Hair follicle dermal papilla cell (primary cell): ENCODE measurements around the gene CCNI2. TPM values are rescaled to one million over a fixed set of nuclear protein-coding genes. Genes with fewer than 3 reads are reported as not detected.

Experiments
- total RNA-seq: library from RNA; depleted of rRNA; stranded (reverse); fragments of >200 nt; gene quantifications from 2 replicates; pipeline ENCODE4 v1.2.3, GENCODE V29; 2012

Gene CCNI2
- total RNA-seq: not detected in 2 replicates

DNA sequence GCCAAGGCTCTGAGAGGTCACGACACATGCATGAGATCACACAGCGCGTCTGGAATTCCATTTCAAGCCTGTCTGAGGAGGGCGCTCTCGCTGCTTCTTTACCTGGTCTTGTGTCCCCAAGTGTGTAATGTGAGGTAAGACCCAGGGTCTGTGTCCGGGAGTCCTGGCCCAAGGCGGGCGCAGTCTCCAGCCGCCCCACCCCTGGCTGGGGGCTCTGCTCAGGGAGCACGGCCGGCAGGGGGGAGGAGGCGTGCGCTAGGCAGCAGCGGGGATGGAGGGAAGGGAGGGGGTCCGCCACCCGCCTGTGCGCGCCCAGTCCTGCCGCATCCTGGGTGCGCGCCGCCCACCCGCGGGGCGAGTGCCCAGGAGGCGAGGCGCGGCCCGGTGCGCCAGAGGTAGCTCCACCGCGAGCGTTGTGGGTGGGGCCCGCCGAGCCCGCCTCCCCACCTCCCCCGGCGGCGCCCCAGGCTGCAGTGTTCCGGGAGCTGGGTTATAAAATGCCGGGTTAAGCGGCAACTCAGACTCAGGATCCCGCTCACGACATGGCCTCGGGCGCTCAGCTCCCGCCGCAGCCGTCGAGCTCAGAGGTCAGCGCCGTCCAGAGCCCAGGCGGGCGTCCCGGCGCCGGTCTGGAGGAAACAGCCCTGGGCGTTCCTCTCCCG, at the start of gene CCNI2:
CCNI2 (plus strand) TSS at position 473 of the 662 bp plus-strand sequence; CDS start at position 543, 70 bp downstream.

DNA sequence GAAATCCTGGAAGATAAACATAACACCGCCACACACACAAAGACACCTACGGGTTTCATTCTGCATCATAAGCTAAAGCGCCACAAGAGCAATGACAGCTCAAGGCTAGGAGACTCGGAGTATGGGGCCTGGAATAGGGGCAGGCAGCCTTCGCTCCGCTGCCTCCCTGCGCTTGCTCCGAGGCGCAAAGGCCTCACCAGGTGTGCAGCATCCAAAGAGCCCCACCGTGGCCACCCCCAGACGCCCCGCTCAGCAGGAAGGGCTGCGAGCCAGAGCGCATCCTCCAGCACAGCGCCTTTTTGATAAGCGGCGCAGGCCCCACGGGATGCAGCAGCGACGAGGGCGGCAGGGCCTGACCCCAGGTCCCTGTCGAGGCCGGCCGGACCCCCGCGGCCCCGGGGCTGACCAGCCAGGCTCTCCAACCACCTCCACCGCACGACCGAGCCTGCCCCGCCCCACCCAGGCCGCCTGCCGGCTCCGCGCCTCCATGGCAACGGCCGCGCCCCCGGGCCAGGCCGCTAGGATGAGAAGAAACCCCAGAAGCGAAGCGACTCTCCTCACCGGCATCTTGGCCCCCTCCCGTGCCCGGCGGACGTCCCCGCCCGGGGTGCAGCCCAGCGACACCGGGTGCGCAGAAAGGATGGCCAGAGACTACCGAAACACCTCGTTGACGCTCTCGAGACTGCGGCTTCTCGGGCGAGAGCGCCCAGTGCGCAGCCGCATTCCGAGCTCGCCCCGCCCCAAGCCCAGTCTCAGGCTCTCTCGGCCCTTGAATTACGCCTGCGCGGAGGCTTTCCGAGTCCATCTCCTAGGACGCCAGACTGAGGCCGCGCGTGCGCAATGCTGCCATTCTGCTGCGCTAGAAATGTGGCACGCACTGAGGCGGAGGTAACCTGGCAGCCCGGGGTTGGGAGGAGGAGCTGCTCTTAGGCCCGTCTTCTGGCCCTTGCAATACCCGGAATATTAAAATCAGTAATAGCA, 10.1 kb upstream of the CCNI2 start, which contains the start of gene KIF3A:
KIF3A (minus strand) TSS at position 694 of the 981 bp plus-strand sequence; CDS start at position 567, 127 bp downstream.

DNA sequence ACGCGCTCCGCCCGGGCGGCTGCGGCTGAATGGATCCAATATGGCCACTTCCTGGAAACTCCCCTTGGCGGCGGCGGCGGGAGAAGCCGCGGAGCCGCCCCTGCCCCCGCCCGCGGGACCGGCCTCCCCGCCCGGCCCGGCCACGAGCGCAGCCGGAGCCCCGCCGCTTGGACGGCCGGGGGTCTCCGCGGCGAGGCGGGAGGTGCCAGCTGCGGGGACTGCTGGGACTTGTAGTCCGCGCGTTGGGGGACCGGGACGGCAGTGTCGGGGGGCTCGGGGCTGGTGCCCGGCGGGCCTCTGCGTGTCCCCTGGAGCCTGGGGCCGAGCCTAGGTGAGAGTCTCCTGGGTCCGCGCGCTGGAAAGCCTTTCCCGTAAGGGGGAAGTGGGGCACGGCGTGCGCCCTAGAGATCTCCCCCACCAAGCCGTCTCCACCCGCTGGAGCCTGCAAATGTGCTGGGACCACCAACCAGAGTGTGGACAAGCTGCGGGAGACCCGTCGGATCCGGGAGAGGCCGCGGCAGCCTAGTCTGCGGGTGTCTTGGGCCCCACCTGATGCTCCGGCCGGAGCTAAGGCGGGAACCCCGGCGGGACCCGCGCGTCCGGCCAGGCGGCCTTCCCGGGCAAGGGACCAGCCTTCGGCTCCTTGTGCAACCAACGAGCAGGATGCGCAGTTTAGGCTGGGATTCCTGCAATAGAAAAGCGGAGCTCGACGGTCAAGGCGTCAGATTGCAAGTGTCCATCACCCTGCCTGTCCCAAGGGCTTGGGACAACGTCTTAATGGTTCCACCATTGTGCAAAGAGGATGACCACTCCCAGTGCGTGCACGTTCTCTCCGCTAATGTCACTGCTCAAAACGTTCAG, 30.2 kb downstream of the CCNI2 start, which contains the start of gene SEPTIN8:
SEPTIN8 (minus strand) TSS at position 31 of the 861 bp plus-strand sequence. CDS start 102 bp downstream, outside the sequence.

Other genes with a start within 250 kb of the CCNI2 start
- gene IL5, start 203.9 kb upstream of the CCNI2 start, total RNA-seq: not detected in 2 replicates
- gene RAD50, start 190.4 kb upstream of the CCNI2 start, total RNA-seq: 25.5 and 28.7 TPM in 2 replicates
- 0.16 and 0.24 TPM in 2 replicates for gene IL13, start 89.3 kb upstream of the CCNI2 start, total RNA-seq
- gene IL4, start 73.4 kb upstream of the CCNI2 start, total RNA-seq: not detected in 2 replicates
- gene KIF3A, start 9.9 kb upstream of the CCNI2 start, total RNA-seq: 8.1 and 9.7 TPM in 2 replicates
- gene SEPTIN8, start 29.8 kb downstream of the CCNI2 start, total RNA-seq: 58.5 and 65.4 TPM in 2 replicates
- under 0.01 TPM in 1 of 2 replicates, not detected in the other for gene SOWAHA, start 65.9 kb downstream of the CCNI2 start, total RNA-seq
- 12.8 and 14.7 TPM in 2 replicates for gene SHROOM1, start 83.2 kb downstream of the CCNI2 start, total RNA-seq
- 0.12 and 0.16 TPM in 2 replicates for gene GDF9, start 119.0 kb downstream of the CCNI2 start, total RNA-seq
- gene UQCRQ, start 119.2 kb downstream of the CCNI2 start, total RNA-seq: 44.1 and 45.8 TPM in 2 replicates
- 0.12 and 0.16 TPM in 2 replicates for gene LEAP2, start 126.2 kb downstream of the CCNI2 start, total RNA-seq
- 78.8 and 82.4 TPM in 2 replicates for gene AFF4, start 216.2 kb downstream of the CCNI2 start, total RNA-seq